Body of pancreas (tissue), 4 donors: ENCODE data around the gene MID1. TPM values are rescaled to one million over a fixed set of nuclear protein-coding genes. Genes with fewer than 3 reads are reported as not detected.

ENCODE experiments used
- ATAC-seq: fragments of 150-250 bp; one replicate; pipeline ENCODE4 v1.9.1; 2016
- DNase-seq, 4 donors: peaks; one replicate each; pipeline ENCODE4 v3.0.0-alpha.2; 2019
- H3K27ac ChIP-seq, 4 donors: fragments of 200-600 bp; sonication (generic); 1 replicate in 3 of 4; 2 replicates in 1 of 4; pipeline versions ENCODE4 v1.5.1 to v1.6.1; 2016 to 2019; ENCODE audit warnings: mild to moderate bottlenecking in 1 of 4, mixed read lengths in 1 of 4, moderate library complexity in 1 of 4
- H3K27me3 ChIP-seq, 2 donors: fragments of 200-600 bp; sonication (generic); one replicate each; pipeline ENCODE4 v1.6.0; 2016; ENCODE audit warnings: mild to moderate bottlenecking in 1 of 2
- H3K36me3 ChIP-seq, 2 donors: fragments of 200-600 bp; sonication (generic); replicated peaks in 1 of 2; 2 replicates each; pipeline ENCODE4 v1.5.1; 2016; ENCODE audit warnings: low read depth in 2 of 2; ENCODE audit not compliant: insufficient read depth in 1 of 2
- H3K4me1 ChIP-seq: fragments of 200-600 bp; sonication (generic); one replicate; pipeline ENCODE4 v1.6.0; 2016
- H3K4me3 ChIP-seq, 2 donors: fragments of 200-600 bp; sonication (generic); 1 replicate in 1 of 2; 2 replicates in 1 of 2; pipeline ENCODE4 v1.5.1; 2016 to 2019
- H3K9me3 ChIP-seq, 3 donors: fragments of 200-600 bp; sonication (generic); 1 replicate in 2 of 3; 2 replicates in 1 of 3; pipeline ENCODE4 v1.5.1; 2016
- POLR2A ChIP-seq, 3 donors: fragments of 450-650 bp; IDR thresholded peaks; one replicate each; pipeline ENCODE4 v1.6.1; 2016; ENCODE audit warnings: antibody characterized with exemption in 3 of 3, mild to moderate bottlenecking in 2 of 3
- whole genome bisulfite sequencing, 2 donors: methylation state at CpG; one replicate each; pipeline ENCODE4 v1.1.5; 2017; 5-methylcytosine and 5-hydroxymethylcytosine counted together
- intact Hi-C: fragments of 100-400 bp; cut with DNase I; formaldehyde crosslinking; loops from one replicate; pipeline ENCODE4 v1.15.1; 2023
- total RNA-seq, 2 donors: library from RNA; depleted of rRNA; stranded (reverse); fragments of >200 nt; gene quantifications; one replicate each; pipeline ENCODE4 v1.1.0, GENCODE V29; 2016
- TF ChIP-seq, protein P1 (sequence below), 7 experiments: fragments of 450-650 bp in 4 of 7; fragments of 200-600 bp in 3 of 7; sonication (generic) in 3 of 7; IDR thresholded peaks; one replicate each; pipeline ENCODE4 v1.5.1; 2016 to 2019; ENCODE audit warnings: antibody characterized with exemption in 7 of 7

The MID1 gene
- total RNA-seq, 2 donors from 2014 or later = 4.9 to 7.3 TPM

GRCh38 chrX:10512258-10512657 is 108.1 kb downstream of the MID1 start:
- no peaks in the 10 kb centered on the region for H3K36me3 ChIP-seq
- TF ChIP-seq POLR2A (IDR thresholded peaks at IDR 0.05) = no peak
- TF ChIP-seq, protein P1, sequence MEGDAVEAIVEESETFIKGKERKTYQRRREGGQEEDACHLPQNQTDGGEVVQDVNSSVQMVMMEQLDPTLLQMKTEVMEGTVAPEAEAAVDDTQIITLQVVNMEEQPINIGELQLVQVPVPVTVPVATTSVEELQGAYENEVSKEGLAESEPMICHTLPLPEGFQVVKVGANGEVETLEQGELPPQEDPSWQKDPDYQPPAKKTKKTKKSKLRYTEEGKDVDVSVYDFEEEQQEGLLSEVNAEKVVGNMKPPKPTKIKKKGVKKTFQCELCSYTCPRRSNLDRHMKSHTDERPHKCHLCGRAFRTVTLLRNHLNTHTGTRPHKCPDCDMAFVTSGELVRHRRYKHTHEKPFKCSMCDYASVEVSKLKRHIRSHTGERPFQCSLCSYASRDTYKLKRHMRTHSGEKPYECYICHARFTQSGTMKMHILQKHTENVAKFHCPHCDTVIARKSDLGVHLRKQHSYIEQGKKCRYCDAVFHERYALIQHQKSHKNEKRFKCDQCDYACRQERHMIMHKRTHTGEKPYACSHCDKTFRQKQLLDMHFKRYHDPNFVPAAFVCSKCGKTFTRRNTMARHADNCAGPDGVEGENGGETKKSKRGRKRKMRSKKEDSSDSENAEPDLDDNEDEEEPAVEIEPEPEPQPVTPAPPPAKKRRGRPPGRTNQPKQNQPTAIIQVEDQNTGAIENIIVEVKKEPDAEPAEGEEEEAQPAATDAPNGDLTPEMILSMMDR (IDR thresholded peaks at IDR 0.05) = no peak
- no peak for ATAC-seq
- no peaks in the 10 kb centered on the region for H3K9me3 ChIP-seq
- intact Hi-C loops = no loop called here
- H3K27me3 ChIP-seq = no peaks in the 10 kb centered on the region
- no peaks in the 10 kb centered on the region for H3K4me1 ChIP-seq
- WGBS, 2 donors = 38 to 45% methylated on average over 1 of the region's 1 CpG
- H3K4me3 ChIP-seq = no peak overlapping the region
- no peak overlapping the region for H3K27ac ChIP-seq
- DNase-seq = no peak

GRCh38 chrX:10509397-10509796 is 111.0 kb downstream of the MID1 start:
- H3K4me1 ChIP-seq = no peaks in the 10 kb centered on the region
- TF ChIP-seq POLR2A (IDR thresholded peaks at IDR 0.05) = no peak
- WGBS, 2 donors = 86 to 97% methylated on average over 3 of the region's 3 CpGs
- intact Hi-C loops = no loop called here
- H3K27me3 ChIP-seq = no peaks in the 10 kb centered on the region
- DNase-seq (no peak), ATAC-seq (no peak)
- no peaks in the 10 kb centered on the region for H3K36me3 ChIP-seq
- H3K4me3 ChIP-seq = no peak overlapping the region
- no peaks in the 10 kb centered on the region for H3K9me3 ChIP-seq
- H3K27ac ChIP-seq = no peak overlapping the region

DNA sequence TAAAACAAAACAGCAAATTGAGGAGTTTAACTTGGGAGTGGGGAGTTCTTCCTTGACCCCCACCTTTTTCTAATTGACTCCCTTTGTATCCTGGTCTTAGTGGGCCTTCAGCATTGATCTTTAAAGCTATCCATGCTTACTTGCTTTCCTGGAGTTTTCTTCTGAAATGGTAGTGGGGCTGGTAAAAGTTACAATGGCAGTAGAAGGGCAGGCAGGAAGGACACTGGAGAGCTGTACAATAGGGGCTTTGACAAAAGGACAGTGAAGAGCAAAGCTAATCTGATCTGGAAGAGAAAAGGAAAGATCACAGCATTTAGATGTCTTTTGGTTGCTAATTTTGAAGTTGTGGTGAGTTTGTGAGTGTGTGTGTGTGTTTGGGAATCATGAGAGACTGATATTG is 111.5 kb downstream of the MID1 start:
- intact Hi-C loops = no loop called here
- Histone ChIP-seq H3K27me3 (no peaks in the 10 kb centered on the region), H3K4me3 (no peak overlapping the region), H3K9me3 (no peaks in the 10 kb centered on the region), H3K4me1 (no peaks in the 10 kb centered on the region), H3K27ac (no peak overlapping the region), H3K36me3 (no peaks in the 10 kb centered on the region)
- TF ChIP-seq POLR2A (IDR thresholded peaks at IDR 0.05) = no peak
- TF ChIP-seq, protein P1 (IDR thresholded peaks at IDR 0.05) = no peak
- no peak for DNase-seq
- ATAC-seq = no peak

- H3K27me3 ChIP-seq = no peaks in the 10 kb centered on the region
- intact Hi-C loops = no loop called here
- H3K4me3 ChIP-seq = no peak overlapping the region
- H3K27ac ChIP-seq = no peak overlapping the region
- no peaks in the 10 kb centered on the region for H3K9me3 ChIP-seq
- ATAC-seq = no peak
- WGBS, 2 donors = 75 to 86% methylated on average over 2 of the region's 2 CpGs
- TF ChIP-seq, protein P1 (IDR thresholded peaks at IDR 0.05) = no peak
- no peak for TF ChIP-seq POLR2A (IDR thresholded peaks at IDR 0.05)
- H3K36me3 ChIP-seq = no peaks in the 10 kb centered on the region
- no peak for DNase-seq
- H3K4me1 ChIP-seq = no peaks in the 10 kb centered on the region
Observed at GRCh38 chrX:10507876-10508275, 112.5 kb downstream of the MID1 start.

DNA sequence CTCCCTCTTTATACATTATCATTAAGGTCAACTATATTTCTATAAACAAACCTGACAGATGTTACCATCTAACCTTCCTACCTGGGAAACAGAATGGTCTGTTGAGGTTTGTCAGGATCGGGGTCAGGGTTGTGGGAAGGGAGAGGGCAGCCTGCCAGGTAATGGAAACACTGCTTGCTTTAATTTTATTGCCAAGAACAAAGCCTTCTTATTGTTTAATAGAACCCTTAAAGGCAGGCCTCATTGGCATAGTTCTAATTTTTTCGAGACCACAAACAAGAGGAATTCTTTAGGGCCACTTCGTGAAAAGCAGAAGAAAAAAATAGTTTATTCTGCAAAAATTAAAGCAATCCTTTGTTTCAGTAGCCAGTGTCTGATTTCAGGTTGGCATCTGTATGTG is 113.2 kb downstream of the MID1 start:
- Histone ChIP-seq H3K9me3 (no peaks in the 10 kb centered on the region), H3K4me3 (no peak overlapping the region), H3K27me3 (no peaks in the 10 kb centered on the region), H3K27ac (no peak overlapping the region), H3K36me3 (no peaks in the 10 kb centered on the region), H3K4me1 (no peaks in the 10 kb centered on the region)
- 55 to 64% methylated on average over 3 of the region's 3 CpGs for WGBS, 2 donors
- intact Hi-C loops = no loop called here
- TF ChIP-seq POLR2A (IDR thresholded peaks at IDR 0.05) = no peak
- TF ChIP-seq, protein P1 (IDR thresholded peaks at IDR 0.05) = no peak
- ATAC-seq (no peak), DNase-seq (no peak)
